ENCODE measurements around the gene NOTCH4.

Gene NOTCH4

DNA sequence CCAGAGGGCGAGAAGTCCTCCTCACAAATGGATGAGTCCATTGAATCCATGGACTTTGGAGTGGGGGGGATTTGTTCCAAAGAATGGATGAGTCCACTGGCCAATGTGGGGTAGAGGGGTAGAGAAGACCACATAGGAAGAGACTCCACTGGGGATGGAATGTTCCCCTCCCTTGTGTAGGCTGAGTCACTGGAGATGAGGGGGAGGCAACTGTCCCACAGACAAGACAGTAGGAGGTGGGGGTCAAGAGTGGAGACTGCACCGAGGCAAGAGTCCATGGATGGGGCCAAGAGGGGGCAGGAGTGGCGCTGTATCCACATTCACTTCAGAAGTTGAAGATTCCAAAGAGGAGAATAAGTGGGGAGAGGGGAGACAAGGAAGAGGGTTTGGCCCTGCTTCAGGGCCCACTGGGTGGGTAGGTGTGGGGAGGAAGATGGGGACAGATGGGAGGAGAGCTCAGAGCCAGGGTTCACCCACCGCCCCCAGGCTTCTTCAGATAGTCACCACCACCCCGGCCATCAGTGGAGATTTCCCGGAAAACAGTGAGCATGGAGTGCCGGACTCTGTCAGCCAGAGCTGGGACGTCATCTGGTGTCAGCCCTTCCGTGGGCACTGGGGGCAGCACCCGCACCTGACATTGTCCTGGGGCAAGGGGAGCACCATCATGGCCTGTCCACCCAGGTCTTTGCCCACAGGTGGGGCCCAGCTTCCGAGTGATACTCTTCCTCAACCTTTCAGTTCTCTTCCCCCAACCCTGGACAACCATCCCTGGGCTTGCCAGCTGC is 54.9 kb downstream of the NOTCH4 start:
- Mint-ChIP-seq H3K4me1 (peaks cover 26% of the 10 kb centered on the region), H3K4me3 (no peak overlapping the region), H3K9me3 (no peaks in the 10 kb centered on the region), H3K27me3 (no peaks in the 10 kb centered on the region), H3K27ac (peak overlapping the region; percentile 16 to 35)
- no peak for ATAC-seq
- DNase-seq, result no peak

DNA sequence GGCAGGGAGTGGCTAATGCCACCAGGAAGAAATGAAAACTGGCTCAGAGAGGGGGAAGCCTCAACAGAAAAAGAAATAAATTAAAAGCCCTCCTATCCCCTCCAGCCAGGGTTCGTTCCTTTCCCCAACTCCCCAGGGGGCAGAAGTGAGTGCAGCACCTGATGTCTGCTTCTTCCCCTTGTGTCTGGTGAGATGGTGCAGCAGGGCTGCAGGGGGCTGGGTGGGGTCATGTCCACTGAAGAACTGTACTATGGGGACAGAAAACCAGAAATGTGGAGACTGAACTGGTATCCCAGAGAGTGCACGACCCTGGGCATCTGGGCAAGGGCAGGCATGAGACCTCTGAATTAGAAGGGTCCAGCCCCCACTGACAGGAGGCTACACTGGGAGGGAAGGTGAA is 55.5 kb downstream of the NOTCH4 start:
- no peak for ATAC-seq
- Mint-ChIP-seq H3K27me3 (no peaks in the 10 kb centered on the region), H3K4me1 (peaks cover 22% of the 10 kb centered on the region), H3K27ac (peak overlapping the region in 1 of 2 donors; percentile 37), H3K4me3 (no peak overlapping the region), H3K9me3 (no peaks in the 10 kb centered on the region)
- no peak for DNase-seq

DNA sequence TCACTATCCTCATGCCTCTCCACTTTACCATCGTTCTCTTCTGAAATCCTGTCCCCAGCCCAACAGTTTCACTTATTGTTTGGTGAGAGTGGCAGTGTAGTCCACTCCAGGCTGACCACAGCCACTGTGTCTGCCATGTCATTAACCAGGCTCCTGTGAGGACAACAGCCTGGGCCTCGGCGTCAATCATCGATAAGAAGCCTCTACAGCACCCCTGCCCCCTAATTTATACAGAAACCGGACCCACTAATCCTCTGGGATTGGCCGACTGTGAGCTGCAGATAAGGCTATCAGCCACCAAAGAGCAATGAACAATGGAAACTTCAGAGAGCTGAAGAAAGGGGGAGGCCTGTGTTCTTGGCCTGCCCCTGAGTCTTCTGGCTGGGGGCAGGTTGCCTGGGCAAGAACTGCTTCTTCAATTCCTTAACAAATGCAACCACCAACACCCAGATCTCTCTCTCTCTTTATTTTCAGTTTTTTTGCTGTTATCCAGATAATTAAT is 56.1 kb downstream of the NOTCH4 start:
- H3K9me3 Mint-ChIP-seq, result no peaks in the 10 kb centered on the region
- peaks cover 17% of the 10 kb centered on the region for H3K4me1 Mint-ChIP-seq
- H3K27me3 Mint-ChIP-seq, result no peaks in the 10 kb centered on the region
- DNase-seq (no peak), ATAC-seq (no peak)
- H3K4me3 Mint-ChIP-seq, result no peak overlapping the region
- H3K27ac Mint-ChIP-seq, result peak overlapping the region; percentile 16 to 37

DNA sequence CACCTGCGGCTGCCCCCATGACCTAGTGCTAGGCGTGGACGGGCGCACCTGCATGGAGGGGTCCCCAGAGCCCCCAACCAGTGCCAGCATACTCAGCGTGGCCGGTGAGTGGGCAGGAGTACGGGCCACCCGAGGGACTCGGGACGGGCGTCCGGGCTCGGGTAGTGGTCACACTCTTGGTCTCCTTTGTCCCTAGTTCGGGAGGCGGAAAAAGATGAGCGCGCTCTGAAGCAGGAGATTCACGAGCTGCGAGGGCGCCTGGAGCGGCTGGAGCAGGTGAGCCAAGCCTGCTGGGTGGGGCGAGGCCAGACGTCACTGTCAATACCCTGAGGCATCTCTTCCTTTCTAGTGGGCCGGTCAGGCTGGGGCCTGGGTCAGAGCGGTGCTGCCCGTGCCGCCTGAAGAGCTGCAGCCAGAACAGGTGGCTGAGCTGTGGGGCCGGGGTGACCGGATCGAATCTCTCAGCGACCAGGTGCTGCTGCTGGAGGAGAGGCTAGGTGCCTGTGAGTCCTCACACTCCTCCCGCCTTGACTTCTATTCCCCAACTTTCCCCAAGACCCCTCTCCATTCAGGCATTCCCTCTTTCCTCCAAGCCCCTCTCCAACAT is 56.6 kb downstream of the NOTCH4 start:
- DNase-seq (no peak), ATAC-seq (no peak)
- Mint-ChIP-seq H3K27me3 (no peaks in the 10 kb centered on the region), H3K4me3 (no peak overlapping the region), H3K4me1 (peaks cover 14% of the 10 kb centered on the region), H3K9me3 (no peaks in the 10 kb centered on the region), H3K27ac (peak overlapping the region; percentile 5 to 16)

DNA sequence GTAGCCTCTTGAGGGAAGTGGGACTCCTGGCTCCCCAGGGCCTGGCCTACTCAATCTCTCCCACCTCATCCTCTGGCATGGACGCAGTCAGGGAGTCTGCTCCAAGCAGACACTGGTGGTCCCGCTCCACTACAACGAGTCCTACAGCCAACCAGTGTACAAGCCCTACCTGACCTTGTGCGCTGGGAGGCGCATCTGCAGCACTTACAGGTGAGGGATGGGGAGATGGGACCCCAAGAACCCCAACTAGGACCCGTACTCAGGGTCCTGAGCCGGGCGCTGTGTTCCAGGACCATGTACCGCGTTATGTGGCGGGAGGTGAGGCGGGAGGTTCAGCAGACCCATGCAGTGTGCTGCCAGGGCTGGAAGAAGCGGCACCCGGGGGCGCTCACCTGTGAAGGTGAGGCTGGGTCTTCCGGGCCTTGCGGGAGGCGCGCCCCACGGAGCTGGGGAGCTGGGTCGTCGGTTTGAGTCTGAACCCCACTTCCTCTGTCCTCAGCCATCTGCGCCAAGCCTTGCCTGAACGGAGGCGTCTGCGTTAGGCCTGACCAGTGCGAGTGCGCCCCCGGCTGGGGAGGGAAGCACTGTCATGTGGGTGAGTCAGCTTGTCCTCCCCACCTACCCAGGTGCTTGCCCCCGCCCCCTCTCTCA is 57.3 kb downstream of the NOTCH4 start:
- H3K27me3 Mint-ChIP-seq, result no peaks in the 10 kb centered on the region
- peaks cover 13% of the 10 kb centered on the region for H3K4me1 Mint-ChIP-seq
- ATAC-seq (no peak), DNase-seq (no peak)
- no peak overlapping the region for H3K4me3 Mint-ChIP-seq
- no peak overlapping the region for H3K27ac Mint-ChIP-seq
- H3K9me3 Mint-ChIP-seq, result no peaks in the 10 kb centered on the region

DNA sequence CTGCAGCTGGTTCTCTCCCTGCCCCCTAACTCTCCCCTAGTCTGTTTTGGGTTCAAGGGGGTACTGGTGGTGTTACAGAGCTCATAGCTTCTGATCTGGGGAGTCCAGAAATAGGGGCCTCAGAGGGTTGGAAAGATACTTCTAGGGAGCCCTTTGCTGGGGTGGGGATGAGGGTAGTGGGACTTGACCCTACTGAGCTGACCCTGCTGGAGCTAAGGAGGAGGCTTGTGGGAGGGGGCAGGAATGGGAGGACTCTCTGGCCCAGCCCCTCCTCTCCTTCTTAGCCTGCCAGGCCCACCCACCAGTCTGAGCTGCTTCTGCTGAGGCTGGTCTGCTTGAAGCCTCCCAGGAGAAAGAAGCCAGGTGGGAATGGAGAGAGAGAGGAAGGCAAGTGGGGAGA is 59.6 kb downstream of the NOTCH4 start, which contains the start of gene EGFL8:
Gene EGFL8 (plus strand): TSS at position 301 of the 400 bp plus-strand sequence. CDS start 1,571 bp downstream, outside the sequence.
- Mint-ChIP-seq H3K27ac (peak within 1 kb of the TSS in 1 of 2 donors; percentile 74), H3K9me3 (no peaks in the 10 kb centered on the region), H3K27me3 (no peaks in the 10 kb centered on the region), H3K4me3 (no peak within 1 kb of the TSS), H3K4me1 (peaks cover 7% of the 10 kb centered on the region)
- ATAC-seq (no peak), DNase-seq (no peak)

DNA sequence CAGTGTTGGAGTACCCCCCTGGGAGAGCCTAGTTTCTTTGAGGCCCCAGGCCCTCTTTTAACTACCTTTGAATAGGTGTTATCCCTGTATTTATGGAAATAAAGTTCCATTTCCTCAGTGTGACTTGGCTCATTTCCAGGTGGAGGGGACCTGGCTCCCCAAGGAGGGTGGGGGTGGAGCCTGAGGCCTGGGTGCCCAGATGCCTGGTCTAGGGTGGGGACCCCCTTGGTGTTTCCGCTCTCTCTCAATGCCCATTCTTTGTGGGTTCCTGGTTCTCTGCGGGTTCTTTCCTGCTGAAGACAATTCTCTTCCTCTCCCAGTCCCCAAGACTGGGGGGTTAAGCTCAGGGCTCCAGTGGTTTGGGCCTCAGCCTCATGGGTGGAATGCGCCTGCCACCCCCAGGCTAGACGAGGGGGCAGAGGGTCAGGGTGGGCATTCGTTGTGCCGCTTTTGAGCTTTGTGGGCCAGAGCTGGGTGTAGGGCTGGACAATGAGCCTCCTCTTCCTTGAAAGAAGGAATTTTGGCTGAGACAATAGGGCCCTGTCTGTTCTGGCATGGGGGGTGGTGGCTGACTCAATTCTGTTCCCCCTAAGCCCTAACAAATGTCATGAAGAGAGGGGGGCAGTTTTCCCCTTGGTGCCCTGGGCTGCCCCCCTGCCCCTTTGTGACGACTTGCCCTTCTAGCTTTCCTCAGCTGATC is 60.2 kb downstream of the NOTCH4 start:
- H3K4me3 Mint-ChIP-seq, result no peak overlapping the region
- no peak for DNase-seq
- peaks cover 7% of the 10 kb centered on the region for H3K4me1 Mint-ChIP-seq
- no peak for ATAC-seq
- peak overlapping the region in 1 of 2 donors; percentile 74 for H3K27ac Mint-ChIP-seq
- no peaks in the 10 kb centered on the region for H3K27me3 Mint-ChIP-seq
- no peaks in the 10 kb centered on the region for H3K9me3 Mint-ChIP-seq

DNA sequence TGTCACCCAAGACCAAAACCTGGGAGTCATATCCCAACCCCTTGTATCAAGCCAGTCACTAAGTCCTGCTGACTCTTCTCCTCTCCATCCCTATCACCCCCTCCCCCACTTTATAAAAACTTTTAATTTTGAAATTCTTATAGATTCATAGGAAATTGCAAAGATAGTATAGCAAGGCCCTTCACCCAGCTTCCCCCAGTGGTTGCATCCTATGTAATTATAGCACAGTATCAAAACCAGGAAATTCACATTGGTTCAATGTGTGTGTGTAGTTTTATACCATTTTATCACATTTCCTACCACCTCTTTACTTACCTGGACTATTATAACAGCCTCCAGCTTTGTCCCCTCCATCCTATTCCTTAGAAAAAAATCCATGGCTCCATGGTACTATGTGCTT is 65.8 kb downstream of the NOTCH4 start:
- H3K27me3 Mint-ChIP-seq, result no peaks in the 10 kb centered on the region
- no peak overlapping the region for H3K4me3 Mint-ChIP-seq
- H3K9me3 Mint-ChIP-seq, result no peaks in the 10 kb centered on the region
- DNase-seq (no peak), ATAC-seq (no peak)
- no peak overlapping the region for H3K27ac Mint-ChIP-seq
- H3K4me1 Mint-ChIP-seq, result peaks cover 23% of the 10 kb centered on the region

DNA sequence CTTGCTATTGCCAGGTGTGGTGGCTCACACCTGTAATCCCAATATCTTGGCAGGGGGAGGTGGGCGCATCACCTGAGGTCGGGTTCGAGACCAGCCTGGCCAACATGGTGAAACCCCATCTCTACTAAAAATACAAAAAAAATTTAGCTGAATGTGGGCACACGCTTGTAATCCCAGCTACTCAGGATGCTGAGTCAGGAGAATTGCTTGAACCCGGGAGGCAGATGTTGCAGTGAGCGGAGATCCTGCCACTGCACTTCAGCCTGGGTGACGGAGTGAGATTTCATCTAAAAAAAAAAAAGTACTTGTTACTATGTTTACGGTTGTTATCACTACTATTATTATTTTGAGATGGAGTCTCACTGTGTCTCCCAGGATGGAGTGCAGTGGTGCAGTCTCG is 67.0 kb downstream of the NOTCH4 start:
- DNase-seq (no peak), ATAC-seq (no peak)
- Mint-ChIP-seq H3K27me3 (no peaks in the 10 kb centered on the region), H3K9me3 (no peaks in the 10 kb centered on the region), H3K27ac (no peak overlapping the region), H3K4me3 (no peak overlapping the region), H3K4me1 (peaks cover 35% of the 10 kb centered on the region)

DNA sequence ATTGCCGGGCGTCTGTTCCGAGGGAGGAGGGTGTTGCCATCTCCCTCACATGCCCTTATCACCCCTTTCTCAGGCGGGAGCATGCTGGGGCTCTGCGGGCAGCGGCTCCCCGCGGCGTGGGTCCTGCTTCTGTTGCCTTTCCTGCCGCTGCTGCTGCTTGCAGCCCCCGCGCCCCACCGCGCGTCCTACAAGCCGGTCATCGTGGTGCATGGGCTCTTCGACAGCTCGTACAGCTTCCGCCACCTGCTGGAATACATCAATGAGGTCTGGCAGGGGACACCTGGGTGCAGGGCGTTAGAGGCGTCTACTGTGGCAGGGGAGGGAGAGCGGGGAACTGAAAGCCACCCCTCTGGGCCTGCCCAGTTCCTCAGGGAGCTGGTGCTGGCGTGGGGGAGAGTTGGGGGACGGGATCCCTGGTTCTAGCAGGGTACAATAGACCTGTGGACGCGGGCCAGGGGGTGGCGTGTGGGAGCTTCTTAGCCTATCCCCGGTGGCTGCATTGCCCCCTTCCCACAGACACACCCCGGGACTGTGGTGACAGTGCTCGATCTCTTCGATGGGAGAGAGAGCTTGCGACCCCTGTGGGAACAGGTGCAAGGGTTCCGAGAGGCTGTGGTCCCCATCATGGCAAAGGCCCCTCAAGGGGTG is 69.2 kb downstream of the NOTCH4 start:
- ATAC-seq (peak; percentile 84), DNase-seq (peak; percentile 69 to 76)
- no peaks in the 10 kb centered on the region for H3K9me3 Mint-ChIP-seq
- H3K4me1 Mint-ChIP-seq, result peaks cover 55% of the 10 kb centered on the region
- H3K27ac Mint-ChIP-seq, result peak overlapping the region; percentile 93 to 94
- peaks cover 8% of the 10 kb centered on the region for H3K27me3 Mint-ChIP-seq
- peak overlapping the region; percentile 91 to 95 for H3K4me3 Mint-ChIP-seq

DNA sequence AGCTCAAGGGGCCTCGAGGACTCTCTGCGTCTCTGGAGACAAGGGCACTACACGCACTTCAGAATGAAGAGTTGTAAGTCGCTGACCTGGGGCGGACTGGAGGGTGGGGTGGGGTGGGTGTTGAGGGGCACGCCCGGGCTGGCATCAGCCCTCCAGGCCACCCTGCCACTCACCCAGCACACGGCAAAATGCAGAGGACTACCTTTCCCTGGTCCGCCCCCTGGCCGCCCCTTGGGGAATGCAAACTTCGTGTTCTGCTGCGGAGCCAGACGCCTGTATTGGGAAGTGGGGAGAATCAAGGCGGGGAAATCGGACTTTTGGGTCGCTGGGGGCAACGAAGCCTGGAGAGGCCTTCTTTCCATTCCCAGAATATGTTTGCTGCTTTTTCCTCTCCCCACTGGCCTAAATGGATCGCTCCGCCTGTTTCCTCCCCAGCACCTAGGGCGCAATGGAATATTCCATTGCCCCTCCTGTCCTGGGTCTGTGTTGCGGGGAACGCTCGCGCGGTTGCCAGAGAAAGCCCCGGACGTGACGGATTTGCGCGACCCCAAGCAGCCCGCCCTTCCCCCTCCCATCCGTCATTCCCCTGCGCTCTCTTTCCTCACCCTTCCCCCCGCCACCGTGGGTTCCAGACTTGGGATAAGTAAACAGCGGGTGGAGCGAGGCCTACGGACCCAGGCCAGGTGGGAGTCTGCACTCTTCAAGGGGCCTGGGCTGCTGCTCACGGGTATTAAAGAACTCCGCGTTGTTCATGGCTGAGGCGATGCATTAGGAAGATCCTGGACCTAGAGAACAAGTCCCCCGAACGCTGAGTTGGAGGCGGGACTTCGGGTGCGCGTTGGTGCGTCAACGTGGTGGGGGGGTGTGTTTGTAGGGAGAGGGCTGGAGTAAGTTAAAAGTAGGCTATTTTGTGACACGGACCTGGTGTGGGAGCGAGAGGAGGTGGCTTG is 70.0 kb downstream of the NOTCH4 start, which contains the start of gene PPT2:
Gene PPT2 (plus strand): TSS at position 578 of the 950 bp plus-strand sequence. CDS start 454 bp downstream, outside the sequence.
- Mint-ChIP-seq H3K27me3 (peaks cover 11% of the 10 kb centered on the region), H3K4me1 (peaks cover 60% of the 10 kb centered on the region), H3K27ac (peak within 1 kb of the TSS; percentile 93 to 94), H3K9me3 (no peaks in the 10 kb centered on the region), H3K4me3 (peak within 1 kb of the TSS; percentile 91 to 95)
- DNase-seq (peak; percentile 81 to 86), ATAC-seq (peak; percentile 85)

DNA sequence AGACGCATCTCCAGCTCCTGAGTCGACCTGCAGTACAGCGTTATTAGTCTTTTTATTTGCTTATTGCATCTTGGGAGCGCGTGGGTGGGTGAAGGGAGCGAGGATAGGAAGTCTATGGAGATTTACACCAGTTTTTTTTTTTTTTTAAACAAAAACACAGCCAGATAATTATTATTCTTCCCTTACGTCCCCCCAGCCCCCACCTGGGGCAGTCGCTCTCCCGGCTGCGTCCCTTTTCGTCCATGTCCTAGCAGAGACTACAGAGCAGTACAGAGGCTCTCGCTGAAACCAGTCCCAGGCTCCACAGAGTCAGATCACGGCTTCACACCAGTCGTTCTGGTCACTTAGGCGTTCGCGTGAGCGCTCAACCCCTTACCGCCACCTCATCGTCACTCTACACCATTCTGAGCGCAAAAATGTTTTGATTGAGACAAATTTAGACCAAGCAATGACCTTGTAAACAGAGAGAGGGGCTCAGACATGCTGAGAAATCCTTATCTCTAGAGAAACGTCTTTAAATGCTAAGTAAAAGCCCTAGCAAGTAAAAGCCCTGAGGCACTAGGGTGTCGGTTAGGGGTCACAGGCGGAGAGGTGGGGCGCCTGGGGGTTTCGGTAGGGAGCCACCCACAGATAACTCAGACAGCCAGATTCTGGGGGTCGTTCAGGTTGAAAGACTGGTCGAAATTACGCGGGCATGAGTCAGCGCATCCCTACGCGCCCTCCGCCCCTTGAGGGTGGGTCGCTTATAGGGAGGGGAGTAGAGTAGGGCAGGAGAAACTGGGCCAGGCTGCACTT is 70.9 kb downstream of the NOTCH4 start:
- no peaks in the 10 kb centered on the region for H3K9me3 Mint-ChIP-seq
- H3K27ac Mint-ChIP-seq, result peak overlapping the region; percentile 89 to 91
- peak overlapping the region; percentile 91 to 95 for H3K4me3 Mint-ChIP-seq
- no peak for ATAC-seq
- peaks cover 69% of the 10 kb centered on the region for H3K4me1 Mint-ChIP-seq
- H3K27me3 Mint-ChIP-seq, result peaks cover 20% of the 10 kb centered on the region
- DNase-seq, result no peak
